SU-DHL-6 (cell line): ENCODE measurements around the gene OPHN1.

ENCODE experiments used
- CTCF ChIP-seq: fragments of 200-600 bp; sonication (generic); IDR thresholded peaks from one replicate; pipeline ENCODE4 v1.5.1; 2017; ENCODE audit warnings: antibody characterized with exemption, mild to moderate bottlenecking, low read length, moderate library complexity; ENCODE audit not compliant: insufficient read depth, poor library complexity, severe bottlenecking
- EZH2phosphoT487 ChIP-seq: fragments of 200-600 bp; sonication (generic), shearing (Covaris generic); conservative IDR thresholded peaks from 2 replicates; pipeline ENCODE4 v1.6.1; 2018; ENCODE audit warnings: mild to moderate bottlenecking, antibody characterized with exemption, low read length, moderate library complexity, mixed read lengths

DNA sequence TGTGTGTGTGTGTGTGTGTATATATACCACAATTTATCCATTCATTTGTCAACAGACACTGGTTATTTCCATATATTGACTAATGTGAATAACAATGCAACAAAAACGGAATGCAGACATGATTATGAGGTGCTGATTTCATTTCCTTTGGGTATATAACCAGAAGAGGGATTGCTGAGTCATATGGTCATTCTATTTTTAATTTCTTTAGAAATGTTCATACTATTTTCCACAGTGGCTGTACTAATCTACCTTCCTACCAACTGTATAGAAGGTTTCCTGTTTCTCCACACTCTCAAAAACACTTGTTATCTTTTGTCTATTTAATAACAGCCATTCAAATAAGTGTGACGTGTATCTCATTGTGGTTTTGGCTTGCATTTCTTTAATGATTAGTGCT, 269.9 kb downstream of the OPHN1 start:
- TF ChIP-seq CTCF (no peak), EZH2phosphoT487 (no peak)
